ENCODE data around the gene COL28A1.

The COL28A1 gene

DNA sequence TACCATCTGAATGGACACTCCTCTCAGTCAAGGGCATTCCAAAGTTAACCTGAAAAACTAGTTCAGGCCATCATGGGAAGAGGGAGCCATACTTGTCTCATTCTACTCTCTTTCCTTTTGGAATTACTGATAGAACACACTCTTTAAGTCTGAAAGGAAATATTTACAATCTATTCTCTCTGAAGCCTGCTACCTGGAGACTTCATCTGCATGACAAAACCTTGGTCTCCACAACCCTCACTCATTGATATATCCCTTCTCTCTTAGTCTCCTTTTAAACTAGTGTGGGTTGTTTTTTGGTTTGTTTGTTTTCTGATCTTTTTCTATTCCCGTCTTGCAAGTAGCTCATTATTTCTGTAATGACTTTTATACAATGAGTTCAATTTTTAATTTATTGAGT lies 183.8 kb downstream of the COL28A1 start:
- Histone ChIP-seq H3K4me3 (ENCODE audit: low read depth, low read length) (no peak overlapping the region), H3K36me3 (ENCODE audit: control insufficient read depth in 2 of 2, insufficient read depth in 1 of 2, low read length in 2 of 2) (no peaks in the 10 kb centered on the region), H3K9me3 (ENCODE audit: control insufficient read depth, insufficient read depth, low read depth, low read length) (no peaks in the 10 kb centered on the region), H3K4me1 (ENCODE audit: control insufficient read depth, insufficient read depth, low read length) (no peaks in the 10 kb centered on the region), H3K27ac (ENCODE audit: extremely low read depth, low read depth, low read length) (no peak overlapping the region)
- TF ChIP-seq ZNF184 (tag by site-specific recombination; IDR thresholded peaks at IDR 0.05) (no peak), IKZF3 (tag by site-specific recombination; IDR thresholded peaks at IDR 0.05) (no peak), KLF1 (tag by site-specific recombination; IDR thresholded peaks at IDR 0.05) (no peak), ZNF174 (tag by site-specific recombination; IDR thresholded peaks at IDR 0.05) (no peak), KLF7 (tag by site-specific recombination; IDR thresholded peaks at IDR 0.05; ENCODE audit: borderline replicate concordance) (no peak), ZNF121 (tag by site-specific recombination; IDR thresholded peaks at IDR 0.05) (no peak), ZNF10 (tag by site-specific recombination; IDR thresholded peaks at IDR 0.05) (no peak), GLI2 (tag by site-specific recombination; IDR thresholded peaks at IDR 0.05; ENCODE audit: borderline replicate concordance, low read depth) (no peak), ZNF76 (tag by site-specific recombination; IDR thresholded peaks at IDR 0.05; ENCODE audit: borderline replicate concordance, low read depth) (no peak), ZFP3 (tag by site-specific recombination; IDR thresholded peaks at IDR 0.05; ENCODE audit: low read depth) (no peak), ZNF621 (tag by site-specific recombination; IDR thresholded peaks at IDR 0.05) (no peak), ZNF426 (tag by site-specific recombination; IDR thresholded peaks at IDR 0.05) (no peak)
- TF ChIP-seq, protein P1, sequence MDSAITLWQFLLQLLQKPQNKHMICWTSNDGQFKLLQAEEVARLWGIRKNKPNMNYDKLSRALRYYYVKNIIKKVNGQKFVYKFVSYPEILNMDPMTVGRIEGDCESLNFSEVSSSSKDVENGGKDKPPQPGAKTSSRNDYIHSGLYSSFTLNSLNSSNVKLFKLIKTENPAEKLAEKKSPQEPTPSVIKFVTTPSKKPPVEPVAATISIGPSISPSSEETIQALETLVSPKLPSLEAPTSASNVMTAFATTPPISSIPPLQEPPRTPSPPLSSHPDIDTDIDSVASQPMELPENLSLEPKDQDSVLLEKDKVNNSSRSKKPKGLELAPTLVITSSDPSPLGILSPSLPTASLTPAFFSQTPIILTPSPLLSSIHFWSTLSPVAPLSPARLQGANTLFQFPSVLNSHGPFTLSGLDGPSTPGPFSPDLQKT (IDR thresholded peaks at IDR 0.05; ENCODE audit: borderline replicate concordance, low read depth, low read length), result no peak
- TF ChIP-seq, protein P2, sequence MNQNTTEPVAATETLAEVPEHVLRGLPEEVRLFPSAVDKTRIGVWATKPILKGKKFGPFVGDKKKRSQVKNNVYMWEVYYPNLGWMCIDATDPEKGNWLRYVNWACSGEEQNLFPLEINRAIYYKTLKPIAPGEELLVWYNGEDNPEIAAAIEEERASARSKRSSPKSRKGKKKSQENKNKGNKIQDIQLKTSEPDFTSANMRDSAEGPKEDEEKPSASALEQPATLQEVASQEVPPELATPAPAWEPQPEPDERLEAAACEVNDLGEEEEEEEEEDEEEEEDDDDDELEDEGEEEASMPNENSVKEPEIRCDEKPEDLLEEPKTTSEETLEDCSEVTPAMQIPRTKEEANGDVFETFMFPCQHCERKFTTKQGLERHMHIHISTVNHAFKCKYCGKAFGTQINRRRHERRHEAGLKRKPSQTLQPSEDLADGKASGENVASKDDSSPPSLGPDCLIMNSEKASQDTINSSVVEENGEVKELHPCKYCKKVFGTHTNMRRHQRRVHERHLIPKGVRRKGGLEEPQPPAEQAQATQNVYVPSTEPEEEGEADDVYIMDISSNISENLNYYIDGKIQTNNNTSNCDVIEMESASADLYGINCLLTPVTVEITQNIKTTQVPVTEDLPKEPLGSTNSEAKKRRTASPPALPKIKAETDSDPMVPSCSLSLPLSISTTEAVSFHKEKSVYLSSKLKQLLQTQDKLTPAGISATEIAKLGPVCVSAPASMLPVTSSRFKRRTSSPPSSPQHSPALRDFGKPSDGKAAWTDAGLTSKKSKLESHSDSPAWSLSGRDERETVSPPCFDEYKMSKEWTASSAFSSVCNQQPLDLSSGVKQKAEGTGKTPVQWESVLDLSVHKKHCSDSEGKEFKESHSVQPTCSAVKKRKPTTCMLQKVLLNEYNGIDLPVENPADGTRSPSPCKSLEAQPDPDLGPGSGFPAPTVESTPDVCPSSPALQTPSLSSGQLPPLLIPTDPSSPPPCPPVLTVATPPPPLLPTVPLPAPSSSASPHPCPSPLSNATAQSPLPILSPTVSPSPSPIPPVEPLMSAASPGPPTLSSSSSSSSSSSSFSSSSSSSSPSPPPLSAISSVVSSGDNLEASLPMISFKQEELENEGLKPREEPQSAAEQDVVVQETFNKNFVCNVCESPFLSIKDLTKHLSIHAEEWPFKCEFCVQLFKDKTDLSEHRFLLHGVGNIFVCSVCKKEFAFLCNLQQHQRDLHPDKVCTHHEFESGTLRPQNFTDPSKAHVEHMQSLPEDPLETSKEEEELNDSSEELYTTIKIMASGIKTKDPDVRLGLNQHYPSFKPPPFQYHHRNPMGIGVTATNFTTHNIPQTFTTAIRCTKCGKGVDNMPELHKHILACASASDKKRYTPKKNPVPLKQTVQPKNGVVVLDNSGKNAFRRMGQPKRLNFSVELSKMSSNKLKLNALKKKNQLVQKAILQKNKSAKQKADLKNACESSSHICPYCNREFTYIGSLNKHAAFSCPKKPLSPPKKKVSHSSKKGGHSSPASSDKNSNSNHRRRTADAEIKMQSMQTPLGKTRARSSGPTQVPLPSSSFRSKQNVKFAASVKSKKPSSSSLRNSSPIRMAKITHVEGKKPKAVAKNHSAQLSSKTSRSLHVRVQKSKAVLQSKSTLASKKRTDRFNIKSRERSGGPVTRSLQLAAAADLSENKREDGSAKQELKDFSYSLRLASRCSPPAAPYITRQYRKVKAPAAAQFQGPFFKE (tag by site-specific recombination; IDR thresholded peaks at IDR 0.05; ENCODE audit: borderline replicate concordance), result no peak
- POLR2A ChIA-PET, result no interaction called here
- CTCF ChIA-PET, result no interaction called here

- ChIA-PET POLR2A (no interaction called here), CTCF (no interaction called here)
- no peak overlapping the region for H3K27ac ChIP-seq (ENCODE audit: extremely low read depth, low read depth, low read length)
- H3K36me3 ChIP-seq (ENCODE audit: control insufficient read depth in 2 of 2, insufficient read depth in 1 of 2, low read length in 2 of 2), result no peaks in the 10 kb centered on the region
- H3K4me1 ChIP-seq (ENCODE audit: control insufficient read depth, insufficient read depth, low read length), result no peaks in the 10 kb centered on the region
- H3K4me3 ChIP-seq (ENCODE audit: low read depth, low read length), result no peak overlapping the region
- no peaks in the 10 kb centered on the region for H3K9me3 ChIP-seq (ENCODE audit: control insufficient read depth, insufficient read depth, low read depth, low read length)
- TF ChIP-seq IKZF3 (tag by site-specific recombination; IDR thresholded peaks at IDR 0.05) (no peak), ZSCAN4 (tag by site-specific recombination; IDR thresholded peaks at IDR 0.05) (no peak), ZNF785 (tag by site-specific recombination; IDR thresholded peaks at IDR 0.05) (no peak), ZNF302 (tag by site-specific recombination; IDR thresholded peaks at IDR 0.05; ENCODE audit: low read depth) (no peak), ZNF2 (tag by site-specific recombination; IDR thresholded peaks at IDR 0.05) (no peak), BCL11A (tag by site-specific recombination; IDR thresholded peaks at IDR 0.05; ENCODE audit: low read depth) (no peak), ZNF488 (tag by site-specific recombination; IDR thresholded peaks at IDR 0.05) (no peak), FEZF1 (tag by site-specific recombination; IDR thresholded peaks at IDR 0.05) (no peak)
- TF ChIP-seq, protein P3, sequence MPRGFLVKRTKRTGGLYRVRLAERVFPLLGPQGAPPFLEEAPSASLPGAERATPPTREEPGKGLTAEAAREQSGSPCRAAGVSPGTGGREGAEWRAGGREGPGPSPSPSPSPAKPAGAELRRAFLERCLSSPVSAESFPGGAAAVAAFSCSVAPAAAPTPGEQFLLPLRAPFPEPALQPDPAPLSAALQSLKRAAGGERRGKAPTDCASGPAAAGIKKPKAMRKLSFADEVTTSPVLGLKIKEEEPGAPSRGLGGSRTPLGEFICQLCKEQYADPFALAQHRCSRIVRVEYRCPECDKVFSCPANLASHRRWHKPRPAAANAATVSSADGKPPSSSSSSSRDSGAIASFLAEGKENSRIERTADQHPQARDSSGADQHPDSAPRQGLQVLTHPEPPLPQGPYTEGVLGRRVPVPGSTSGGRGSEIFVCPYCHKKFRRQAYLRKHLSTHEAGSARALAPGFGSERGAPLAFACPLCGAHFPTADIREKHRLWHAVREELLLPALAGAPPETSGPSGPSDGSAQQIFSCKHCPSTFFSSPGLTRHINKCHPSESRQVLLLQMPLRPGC (tag by site-specific recombination; IDR thresholded peaks at IDR 0.05), result no peak
- TF ChIP-seq, protein P4, sequence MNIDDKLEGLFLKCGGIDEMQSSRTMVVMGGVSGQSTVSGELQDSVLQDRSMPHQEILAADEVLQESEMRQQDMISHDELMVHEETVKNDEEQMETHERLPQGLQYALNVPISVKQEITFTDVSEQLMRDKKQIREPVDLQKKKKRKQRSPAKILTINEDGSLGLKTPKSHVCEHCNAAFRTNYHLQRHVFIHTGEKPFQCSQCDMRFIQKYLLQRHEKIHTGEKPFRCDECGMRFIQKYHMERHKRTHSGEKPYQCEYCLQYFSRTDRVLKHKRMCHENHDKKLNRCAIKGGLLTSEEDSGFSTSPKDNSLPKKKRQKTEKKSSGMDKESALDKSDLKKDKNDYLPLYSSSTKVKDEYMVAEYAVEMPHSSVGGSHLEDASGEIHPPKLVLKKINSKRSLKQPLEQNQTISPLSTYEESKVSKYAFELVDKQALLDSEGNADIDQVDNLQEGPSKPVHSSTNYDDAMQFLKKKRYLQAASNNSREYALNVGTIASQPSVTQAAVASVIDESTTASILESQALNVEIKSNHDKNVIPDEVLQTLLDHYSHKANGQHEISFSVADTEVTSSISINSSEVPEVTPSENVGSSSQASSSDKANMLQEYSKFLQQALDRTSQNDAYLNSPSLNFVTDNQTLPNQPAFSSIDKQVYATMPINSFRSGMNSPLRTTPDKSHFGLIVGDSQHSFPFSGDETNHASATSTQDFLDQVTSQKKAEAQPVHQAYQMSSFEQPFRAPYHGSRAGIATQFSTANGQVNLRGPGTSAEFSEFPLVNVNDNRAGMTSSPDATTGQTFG (tag by site-specific recombination; IDR thresholded peaks at IDR 0.05; ENCODE audit: borderline replicate concordance), result no peak
Observed at GRCh38 chr7:7351156-7351555, 184.5 kb downstream of the COL28A1 start.
